CD4-positive, alpha-beta T cell treated with Interleukin-6 for 4 hours (primary cell): ENCODE measurements around the gene PSMF1.

Source experiments
- DNase-seq: peaks from one replicate; pipeline ENCODE4 v3.0.0-alpha.2; 2020; ENCODE audit warnings: mixed read lengths

PSMF1 gene

GRCh38 chr20:1165521-1165920 is 47.1 kb downstream of the PSMF1 start:
- DNase-seq: no peak

GRCh38 chr20:1165941-1166340 is 47.5 kb downstream of the PSMF1 start:
- DNase-seq: no peak

GRCh38 chr20:1166948-1167720 is 48.7 kb downstream of the PSMF1 start:
- no peak for DNase-seq

GRCh38 chr20:1169224-1169623 is 50.8 kb downstream of the PSMF1 start:
- no peak for DNase-seq

- peak; percentile 14 for DNase-seq
Measured at GRCh38 chr20:1171461-1172093, 53.2 kb downstream of the PSMF1 start.

GRCh38 chr20:1173698-1174097 is 55.3 kb downstream of the PSMF1 start:
- DNase-seq: no peak

GRCh38 chr20:1174787-1175186 is 56.4 kb downstream of the PSMF1 start:
- no peak for DNase-seq

GRCh38 chr20:1177680-1178079 is 59.3 kb downstream of the PSMF1 start:
- no peak for DNase-seq

GRCh38 chr20:1178103-1178502 is 59.7 kb downstream of the PSMF1 start:
- DNase-seq: no peak

GRCh38 chr20:1178623-1179022 is 60.2 kb downstream of the PSMF1 start:
- no peak for DNase-seq

- DNase-seq: no peak
Measured at GRCh38 chr20:1180949-1181348, 62.5 kb downstream of the PSMF1 start.

GRCh38 chr20:1182106-1182505 is 63.7 kb downstream of the PSMF1 start:
- no peak for DNase-seq

- DNase-seq: no peak
Measured at GRCh38 chr20:1183153-1183552, 64.8 kb downstream of the PSMF1 start.

- DNase-seq: no peak
Measured at GRCh38 chr20:1184260-1184637, 65.8 kb downstream of the PSMF1 start.

- DNase-seq: no peak
Measured at GRCh38 chr20:1184638-1185315, 66.4 kb downstream of the PSMF1 start, which contains the start of gene TMEM74B. Gene TMEM74B, minus strand, starts transcription at chr20:1184981. Its CDS starts 1,180 bp downstream, at chr20:1183801.

- DNase-seq: peak; percentile 8
Measured at GRCh38 chr20:1185316-1185741, 66.9 kb downstream of the PSMF1 start.

- peak; percentile 53 for DNase-seq
Measured at GRCh38 chr20:1185790-1186334, 67.5 kb downstream of the PSMF1 start.

- no peak for DNase-seq
Measured at GRCh38 chr20:1186367-1186991, 68.1 kb downstream of the PSMF1 start.

- DNase-seq: no peak
Measured at GRCh38 chr20:1187605-1188171, 69.3 kb downstream of the PSMF1 start.

- no peak for DNase-seq
Measured at GRCh38 chr20:1188347-1188746, 69.9 kb downstream of the PSMF1 start.

- no peak for DNase-seq
Measured at GRCh38 chr20:1189827-1190226, 71.4 kb downstream of the PSMF1 start.

- DNase-seq: no peak
Measured at GRCh38 chr20:1190847-1191246, 72.4 kb downstream of the PSMF1 start.

GRCh38 chr20:1191299-1191698 is 72.9 kb downstream of the PSMF1 start:
- no peak for DNase-seq
